ENCODE measurements around the gene RAB3GAP2.

The RAB3GAP2 gene

GRCh38 chr1:220144051-220144450 lies 128.2 kb downstream of the RAB3GAP2 start:
- Histone ChIP-seq H3K27ac (ENCODE audit: poor library complexity, severe bottlenecking) (no peak overlapping the region), H3K9me3 (ENCODE audit: severe bottlenecking) (no peaks in the 10 kb centered on the region), H3K4me3 (ENCODE audit: severe bottlenecking) (no peak overlapping the region), H3K27me3 (ENCODE audit: insufficient read depth, poor library complexity, severe bottlenecking) (no peaks in the 10 kb centered on the region), H3K36me3 (ENCODE audit: low read depth) (peaks cover 14% of the 10 kb centered on the region), H3K4me1 (ENCODE audit: insufficient read depth, poor library complexity, severe bottlenecking) (no peaks in the 10 kb centered on the region)
- no peak for DNase-seq (ENCODE audit: low spot score)
- TF ChIP-seq, protein P1, sequence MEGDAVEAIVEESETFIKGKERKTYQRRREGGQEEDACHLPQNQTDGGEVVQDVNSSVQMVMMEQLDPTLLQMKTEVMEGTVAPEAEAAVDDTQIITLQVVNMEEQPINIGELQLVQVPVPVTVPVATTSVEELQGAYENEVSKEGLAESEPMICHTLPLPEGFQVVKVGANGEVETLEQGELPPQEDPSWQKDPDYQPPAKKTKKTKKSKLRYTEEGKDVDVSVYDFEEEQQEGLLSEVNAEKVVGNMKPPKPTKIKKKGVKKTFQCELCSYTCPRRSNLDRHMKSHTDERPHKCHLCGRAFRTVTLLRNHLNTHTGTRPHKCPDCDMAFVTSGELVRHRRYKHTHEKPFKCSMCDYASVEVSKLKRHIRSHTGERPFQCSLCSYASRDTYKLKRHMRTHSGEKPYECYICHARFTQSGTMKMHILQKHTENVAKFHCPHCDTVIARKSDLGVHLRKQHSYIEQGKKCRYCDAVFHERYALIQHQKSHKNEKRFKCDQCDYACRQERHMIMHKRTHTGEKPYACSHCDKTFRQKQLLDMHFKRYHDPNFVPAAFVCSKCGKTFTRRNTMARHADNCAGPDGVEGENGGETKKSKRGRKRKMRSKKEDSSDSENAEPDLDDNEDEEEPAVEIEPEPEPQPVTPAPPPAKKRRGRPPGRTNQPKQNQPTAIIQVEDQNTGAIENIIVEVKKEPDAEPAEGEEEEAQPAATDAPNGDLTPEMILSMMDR (IDR thresholded peaks at IDR 0.05; ENCODE audit: poor library complexity, severe bottlenecking), result no peak
- ATAC-seq (ENCODE audit: low read depth), result no peak

DNA sequence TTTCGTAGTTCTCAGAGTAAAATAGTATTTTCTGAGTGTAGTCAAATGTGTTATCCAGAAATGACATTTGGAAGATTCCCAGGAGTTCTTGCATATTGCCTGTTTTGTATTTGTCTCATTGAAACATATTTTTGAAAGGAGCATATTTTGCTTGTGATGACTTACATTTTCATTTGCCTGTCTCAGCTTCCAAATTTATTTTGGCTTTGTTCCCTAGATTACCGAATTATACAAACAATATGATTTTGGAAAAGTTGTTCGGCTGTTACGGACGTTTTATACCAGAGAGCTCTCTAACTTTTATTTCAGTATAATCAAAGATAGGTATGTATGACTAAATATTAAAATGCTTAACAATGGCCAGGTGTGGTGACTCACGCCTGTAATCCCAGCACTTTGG lies 132.3 kb downstream of the RAB3GAP2 start:
- TF ChIP-seq, protein P1 (IDR thresholded peaks at IDR 0.05; ENCODE audit: poor library complexity, severe bottlenecking), result no peak

DNA sequence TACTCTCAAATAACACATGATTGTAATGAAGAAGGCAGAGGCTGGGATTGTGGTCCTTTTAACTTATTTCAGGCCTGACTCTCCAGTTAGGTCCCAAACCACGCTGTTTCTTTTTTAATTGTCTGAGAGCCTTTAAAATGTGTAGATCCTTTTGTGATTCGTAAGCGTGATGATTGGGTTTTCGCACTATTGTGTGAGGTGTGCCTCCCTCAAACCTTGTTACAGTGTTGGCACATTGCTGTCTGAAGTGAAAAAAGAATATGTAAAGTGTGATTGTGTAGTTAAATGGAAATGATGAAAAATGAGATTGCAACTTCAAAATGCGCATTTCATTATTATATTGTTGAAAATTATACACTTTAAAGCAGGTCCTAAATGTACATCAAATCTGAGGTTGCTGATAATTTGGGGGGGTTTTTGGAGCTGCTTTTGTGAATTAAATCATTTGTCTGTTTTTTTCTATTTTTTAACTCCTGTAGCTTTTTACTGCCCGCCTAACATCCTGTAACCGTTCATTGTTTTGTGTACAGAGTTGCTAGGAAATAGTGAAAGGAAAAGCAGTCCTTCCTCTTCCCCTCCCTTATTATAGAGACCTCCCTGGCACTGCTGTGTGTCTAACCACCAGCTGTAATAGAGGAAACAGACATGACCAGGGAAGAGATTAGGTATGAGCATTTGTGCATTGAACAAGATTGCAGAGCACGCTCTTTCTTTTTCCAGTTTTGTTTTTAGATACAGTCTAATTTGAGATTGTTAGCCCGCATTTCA lies 135.1 kb downstream of the RAB3GAP2 start:
- no peak overlapping the region for H3K4me3 ChIP-seq (ENCODE audit: severe bottlenecking)

More for the DNA sequence above, 132.3 kb downstream of the RAB3GAP2 start:
- ATAC-seq (ENCODE audit: low read depth), result no peak
- no peak for DNase-seq (ENCODE audit: low spot score)
- no peak overlapping the region for H3K4me3 ChIP-seq (ENCODE audit: severe bottlenecking)
- no peaks in the 10 kb centered on the region for H3K9me3 ChIP-seq (ENCODE audit: severe bottlenecking)
- no peak overlapping the region for H3K27ac ChIP-seq (ENCODE audit: poor library complexity, severe bottlenecking)
- H3K27me3 ChIP-seq (ENCODE audit: insufficient read depth, poor library complexity, severe bottlenecking), result no peaks in the 10 kb centered on the region
- H3K36me3 ChIP-seq (ENCODE audit: low read depth), result peaks cover 12% of the 10 kb centered on the region
- H3K4me1 ChIP-seq (ENCODE audit: insufficient read depth, poor library complexity, severe bottlenecking), result no peaks in the 10 kb centered on the region

GRCh38 chr1:220135755-220136154 lies 136.5 kb downstream of the RAB3GAP2 start:
- H3K27me3 ChIP-seq (ENCODE audit: insufficient read depth, poor library complexity, severe bottlenecking), result no peaks in the 10 kb centered on the region
- no peaks in the 10 kb centered on the region for H3K4me1 ChIP-seq (ENCODE audit: insufficient read depth, poor library complexity, severe bottlenecking)
- TF ChIP-seq, protein P1 (IDR thresholded peaks at IDR 0.05; ENCODE audit: poor library complexity, severe bottlenecking), result no peak
- DNase-seq (ENCODE audit: low spot score), result no peak
- peaks cover 12% of the 10 kb centered on the region for H3K36me3 ChIP-seq (ENCODE audit: low read depth)
- no peak overlapping the region for H3K27ac ChIP-seq (ENCODE audit: poor library complexity, severe bottlenecking)
- no peak overlapping the region for H3K4me3 ChIP-seq (ENCODE audit: severe bottlenecking)
- ATAC-seq (ENCODE audit: low read depth), result no peak
- no peaks in the 10 kb centered on the region for H3K9me3 ChIP-seq (ENCODE audit: severe bottlenecking)

More for the DNA sequence above, 135.1 kb downstream of the RAB3GAP2 start:
- Histone ChIP-seq H3K9me3 (ENCODE audit: severe bottlenecking) (no peaks in the 10 kb centered on the region), H3K36me3 (ENCODE audit: low read depth) (peaks cover 12% of the 10 kb centered on the region), H3K27ac (ENCODE audit: poor library complexity, severe bottlenecking) (no peak overlapping the region), H3K4me1 (ENCODE audit: insufficient read depth, poor library complexity, severe bottlenecking) (no peaks in the 10 kb centered on the region), H3K27me3 (ENCODE audit: insufficient read depth, poor library complexity, severe bottlenecking) (no peaks in the 10 kb centered on the region)
- TF ChIP-seq, protein P1 (IDR thresholded peaks at IDR 0.05; ENCODE audit: poor library complexity, severe bottlenecking), result no peak
- DNase-seq (ENCODE audit: low spot score), result no peak
- ATAC-seq (ENCODE audit: low read depth), result no peak

Data from RWPE2 (cell line).